SKM-1 (cell line): ENCODE measurements around the gene IFI44L.

Source experiments
- DNase-seq: peaks from one replicate; lab custom pipeline; 2025; ENCODE audit not compliant: unreplicated experiment; lab: John Stamatoyannopoulos, UW

Gene IFI44L

DNA sequence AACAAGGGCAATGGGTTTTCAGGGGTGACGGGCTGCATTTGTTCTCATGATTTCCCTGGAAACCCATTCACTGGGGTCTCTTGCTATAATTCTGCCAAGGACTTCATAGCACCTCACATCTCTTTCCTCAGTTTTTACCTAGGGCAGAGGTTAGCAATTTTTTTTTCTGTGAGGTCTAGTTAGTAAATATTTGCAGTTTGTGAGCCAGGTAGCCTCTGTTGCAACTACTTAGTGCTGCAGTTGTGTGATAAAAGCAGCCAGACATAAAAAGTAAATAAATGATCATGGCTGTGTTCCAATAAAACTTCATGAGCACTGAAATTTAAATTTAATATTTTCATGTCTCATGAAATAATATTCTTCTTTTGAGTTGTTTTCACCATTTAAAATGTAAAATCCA lies 67.1 kb downstream of the IFI44L start:
- DNase-seq: no peak

DNA sequence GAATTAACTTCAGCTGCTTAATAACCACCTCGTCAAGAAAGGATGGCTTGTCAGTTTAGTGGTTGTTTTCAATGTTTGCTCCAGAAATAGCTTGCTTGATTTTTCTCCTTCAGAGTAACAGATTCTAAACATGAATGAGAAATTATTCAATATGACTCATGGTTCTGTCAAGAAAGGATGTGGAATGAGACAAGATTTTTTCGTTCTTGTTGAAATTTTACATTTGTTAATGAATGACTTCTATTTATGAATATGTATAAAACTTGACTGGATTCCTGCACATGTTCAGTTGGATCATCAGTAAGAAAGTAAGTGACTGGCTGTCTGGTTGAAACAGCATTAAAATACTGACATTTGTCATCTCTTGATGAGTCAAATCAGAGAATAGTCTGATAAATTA lies 67.7 kb downstream of the IFI44L start:
- DNase-seq: no peak

DNA sequence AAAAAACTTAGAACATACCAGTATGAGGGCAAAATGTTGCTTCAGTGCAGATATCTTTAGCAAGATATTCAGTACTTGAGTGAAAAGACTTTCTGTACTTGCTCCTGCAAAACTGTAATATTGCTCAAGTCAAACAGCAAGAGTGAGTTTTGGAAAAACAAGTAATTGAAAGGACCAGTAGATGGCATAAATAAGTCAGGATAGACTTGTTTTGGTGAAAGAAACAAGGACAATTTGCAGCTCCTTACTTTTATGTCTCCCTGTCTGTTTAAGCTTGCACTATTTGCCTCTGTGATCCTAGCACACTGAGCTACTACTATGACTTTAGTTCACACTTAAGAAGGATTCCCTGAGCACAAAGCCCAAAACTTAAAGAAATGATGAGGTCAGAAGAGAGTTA lies 68.4 kb downstream of the IFI44L start:
- no peak for DNase-seq

DNA sequence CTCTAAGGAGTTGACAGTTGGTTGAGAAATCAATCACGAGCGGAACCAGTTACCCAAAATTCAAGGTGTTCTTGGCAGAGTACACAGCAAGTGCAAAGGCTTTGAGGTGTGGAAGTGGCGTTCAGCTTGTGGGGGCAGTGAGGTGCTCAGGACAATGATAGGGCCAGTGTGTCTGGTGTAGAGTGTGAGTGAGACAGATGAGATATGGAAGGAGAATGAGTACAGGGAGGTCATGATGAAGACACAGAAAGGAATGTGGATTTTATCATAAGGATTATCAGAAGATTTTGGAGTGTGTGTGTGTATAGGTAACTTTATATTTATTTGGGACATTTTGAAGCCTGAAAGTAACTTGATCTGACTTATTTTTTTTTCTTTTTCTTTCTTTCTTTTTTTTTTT lies 70.3 kb downstream of the IFI44L start:
- DNase-seq: no peak

DNA sequence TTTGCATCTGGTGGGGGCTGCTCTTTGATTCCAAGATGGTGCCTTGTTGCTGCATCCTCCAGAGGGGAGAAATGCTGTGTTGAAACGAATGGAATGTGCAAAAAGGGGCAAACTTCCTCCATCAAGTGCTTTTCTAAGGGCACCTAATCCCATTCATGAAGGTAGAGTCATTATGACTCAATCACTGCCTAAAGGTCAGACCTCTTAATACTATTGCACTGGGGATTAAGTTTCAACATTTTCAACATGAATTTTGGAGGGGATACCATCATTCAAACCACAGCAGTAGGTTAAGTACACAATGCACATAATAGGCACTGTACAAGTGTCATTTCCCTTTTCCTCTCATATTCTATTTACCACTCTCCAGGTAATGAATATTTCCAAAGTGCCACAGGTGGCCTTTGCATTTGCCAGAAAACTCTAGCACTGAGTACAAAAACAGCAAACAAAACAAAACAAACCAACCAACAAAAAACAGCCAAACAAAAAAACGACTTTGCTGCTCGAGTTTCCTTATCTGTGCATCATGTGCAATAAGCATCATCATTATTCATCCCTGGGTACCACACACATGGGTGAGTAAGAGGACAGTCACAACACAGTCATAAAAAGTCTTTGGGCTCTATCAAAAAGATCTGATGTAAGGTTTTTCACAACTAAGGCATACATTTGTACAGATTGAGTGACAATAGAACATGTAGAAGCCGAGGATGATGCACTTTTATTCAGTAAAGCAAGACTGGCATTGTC lies 71.9 kb downstream of the IFI44L start:
- DNase-seq: no peak
